ENCODE measurements around the gene TANK.

TANK gene

GRCh38 chr2:161217597-161218185 lies 57.5 kb downstream of the TANK start:
- H3K27ac ChIP-seq, result no peak overlapping the region
- TF ChIP-seq FOXP2 (optimal IDR thresholded peaks at IDR 0.05; ENCODE audit: control extremely low read depth, extremely low read length, insufficient read depth) (no peak), EZH2 (IDR thresholded peaks at IDR 0.05) (no peak), POLR2AphosphoS5 (IDR thresholded peaks at IDR 0.05; ENCODE audit: borderline replicate concordance, low read depth, low read length) (no peak)
- H3K4me3 ChIP-seq, result no peak overlapping the region
- no peak for DNase-seq (ENCODE audit: low read depth, low spot score)
- H3K36me3 ChIP-seq (ENCODE audit: insufficient read depth, low read length), result 0 out of 2 replicates have a peak, but pooled peaks cover 2% of the 10 kb centered on the region
- no peak overlapping the region for H3K9ac ChIP-seq (ENCODE audit: insufficient read length)
- H3K9me3 ChIP-seq (ENCODE audit: low read depth, low read length), result no peaks in the 10 kb centered on the region

GRCh38 chr2:161219211-161219610 lies 59.0 kb downstream of the TANK start:
- no peak for DNase-seq (ENCODE audit: low read depth, low spot score)
- Histone ChIP-seq H3K27ac (no peak overlapping the region), H3K9me3 (ENCODE audit: low read depth, low read length) (no peaks in the 10 kb centered on the region), H3K36me3 (ENCODE audit: insufficient read depth, low read length) (no peaks in the 10 kb centered on the region), H3K9ac (ENCODE audit: insufficient read length) (no peak overlapping the region), H3K4me3 (no peak overlapping the region)
- TF ChIP-seq EZH2 (IDR thresholded peaks at IDR 0.05) (no peak), FOXP2 (optimal IDR thresholded peaks at IDR 0.05; ENCODE audit: control extremely low read depth, extremely low read length, insufficient read depth) (no peak), POLR2AphosphoS5 (IDR thresholded peaks at IDR 0.05; ENCODE audit: borderline replicate concordance, low read depth, low read length) (no peak)

DNA sequence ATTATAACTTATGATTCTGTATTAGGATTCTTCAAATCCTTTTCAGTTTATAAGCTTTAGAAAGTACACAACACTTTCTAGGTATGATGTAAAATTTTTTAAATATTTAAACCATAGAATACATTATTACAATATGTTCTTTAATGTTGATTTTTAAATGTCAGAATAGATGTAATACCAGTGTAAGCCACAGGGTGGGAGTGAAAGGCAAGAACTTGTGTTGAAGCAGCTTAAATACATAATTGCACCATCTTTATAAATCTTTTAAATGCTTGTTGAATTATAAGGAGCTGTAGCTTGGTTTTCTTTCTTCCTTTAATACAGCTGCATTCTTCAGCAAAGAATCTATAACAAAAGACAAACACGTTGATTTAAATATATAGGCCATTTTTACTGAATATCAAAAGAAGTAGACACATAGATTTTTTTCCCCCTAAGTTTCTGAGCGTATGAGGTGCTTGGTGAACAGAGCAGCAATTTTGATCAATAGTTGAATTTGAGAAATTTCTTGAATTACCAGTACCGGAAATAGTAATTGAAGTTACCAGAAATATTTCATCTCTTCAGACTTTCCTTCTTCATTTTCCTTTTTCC lies 63.0 kb downstream of the TANK start:
- peaks cover 7% of the 10 kb centered on the region; the same call in 1 of the 2 replicates for H3K36me3 ChIP-seq (ENCODE audit: insufficient read depth, low read length)
- peak; percentile 73 for DNase-seq (ENCODE audit: low read depth, low spot score)
- H3K9ac ChIP-seq (ENCODE audit: insufficient read length), result no peak overlapping the region
- no peak for TF ChIP-seq EZH2 (IDR thresholded peaks at IDR 0.05)
- no peaks in the 10 kb centered on the region for H3K9me3 ChIP-seq (ENCODE audit: low read depth, low read length)
- no peak overlapping the region for H3K4me3 ChIP-seq
- H3K27ac ChIP-seq, result no peak overlapping the region

GRCh38 chr2:161228511-161229240 lies 68.4 kb downstream of the TANK start:
- no peak for TF ChIP-seq POLR2AphosphoS5 (IDR thresholded peaks at IDR 0.05; ENCODE audit: borderline replicate concordance, low read depth, low read length)
- no peak for TF ChIP-seq FOXP2 (optimal IDR thresholded peaks at IDR 0.05; ENCODE audit: control extremely low read depth, extremely low read length, insufficient read depth)
- no peak for TF ChIP-seq EZH2 (IDR thresholded peaks at IDR 0.05)
- peaks cover 11% of the 10 kb centered on the region for H3K36me3 ChIP-seq (ENCODE audit: insufficient read depth, low read length)
- H3K4me3 ChIP-seq, result no peak overlapping the region
- no peak overlapping the region for H3K9ac ChIP-seq (ENCODE audit: insufficient read length)
- H3K27ac ChIP-seq, result no peak overlapping the region
- DNase-seq (ENCODE audit: low read depth, low spot score), result no peak
- H3K9me3 ChIP-seq (ENCODE audit: low read depth, low read length), result no peaks in the 10 kb centered on the region

- Histone ChIP-seq H3K4me3 (no peak overlapping the region), H3K36me3 (ENCODE audit: insufficient read depth, low read length) (peaks cover 12% of the 10 kb centered on the region), H3K9me3 (ENCODE audit: low read depth, low read length) (no peaks in the 10 kb centered on the region), H3K9ac (ENCODE audit: insufficient read length) (no peak overlapping the region), H3K27ac (no peak overlapping the region)
- DNase-seq (ENCODE audit: low read depth, low spot score), result no peak
- no peak for TF ChIP-seq FOXP2 (optimal IDR thresholded peaks at IDR 0.05; ENCODE audit: control extremely low read depth, extremely low read length, insufficient read depth)
- no peak for TF ChIP-seq EZH2 (IDR thresholded peaks at IDR 0.05)
- TF ChIP-seq POLR2AphosphoS5 (IDR thresholded peaks at IDR 0.05; ENCODE audit: borderline replicate concordance, low read depth, low read length), result no peak
These were observed 70.7 kb downstream of the TANK start for GRCh38 chr2:161230959-161231358.

GRCh38 chr2:161232571-161232970 lies 72.3 kb downstream of the TANK start:
- Histone ChIP-seq H3K36me3 (ENCODE audit: insufficient read depth, low read length) (peaks cover 15% of the 10 kb centered on the region), H3K27ac (no peak overlapping the region), H3K4me3 (no peak overlapping the region), H3K9me3 (ENCODE audit: low read depth, low read length) (no peaks in the 10 kb centered on the region), H3K9ac (ENCODE audit: insufficient read length) (no peak overlapping the region)
- no peak for DNase-seq (ENCODE audit: low read depth, low spot score)
- no peak for TF ChIP-seq POLR2AphosphoS5 (IDR thresholded peaks at IDR 0.05; ENCODE audit: borderline replicate concordance, low read depth, low read length)

DNA sequence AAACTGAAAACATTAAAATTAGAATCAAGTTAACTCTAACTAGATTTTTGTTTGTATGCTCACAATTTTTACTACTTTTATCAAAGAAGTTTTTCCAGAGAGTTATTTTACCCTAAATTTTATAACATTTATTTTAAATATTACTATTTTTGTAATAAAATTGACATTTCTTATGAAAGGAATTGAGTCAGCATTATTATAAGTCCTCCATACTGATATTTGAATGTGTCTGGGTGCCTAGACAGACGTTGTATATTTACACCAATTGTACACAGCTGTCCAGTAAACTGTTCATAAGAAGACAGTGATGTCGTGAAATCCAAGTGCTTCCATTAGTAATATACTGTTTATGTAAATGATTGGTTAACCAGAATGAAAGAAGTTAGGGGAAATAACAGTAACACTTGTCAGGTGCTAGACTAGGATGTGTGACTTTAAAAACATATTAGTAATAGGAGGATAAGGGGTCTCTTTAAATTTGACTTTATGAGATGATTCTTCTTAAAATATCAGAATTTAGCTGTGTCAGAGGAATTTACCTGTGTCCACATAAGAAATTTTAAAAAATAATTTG lies 73.7 kb downstream of the TANK start:
- peaks cover 13% of the 10 kb centered on the region for H3K36me3 ChIP-seq (ENCODE audit: insufficient read depth, low read length)
- no peak overlapping the region for H3K4me3 ChIP-seq
- H3K9ac ChIP-seq (ENCODE audit: insufficient read length), result peak overlapping the region; percentile 3

GRCh38 chr2:161234627-161235026 lies 74.4 kb downstream of the TANK start:
- no peak for TF ChIP-seq POLR2AphosphoS5 (IDR thresholded peaks at IDR 0.05; ENCODE audit: borderline replicate concordance, low read depth, low read length)
- TF ChIP-seq FOXP2 (optimal IDR thresholded peaks at IDR 0.05; ENCODE audit: control extremely low read depth, extremely low read length, insufficient read depth), result no peak
- no peak for TF ChIP-seq EZH2 (IDR thresholded peaks at IDR 0.05)
- Histone ChIP-seq H3K9me3 (ENCODE audit: low read depth, low read length) (no peaks in the 10 kb centered on the region), H3K4me3 (no peak overlapping the region; the same call in 1 of the 2 replicates), H3K27ac (peak overlapping the region; percentile 57), H3K9ac (ENCODE audit: insufficient read length) (peak overlapping the region; percentile 3), H3K36me3 (ENCODE audit: insufficient read depth, low read length) (peaks cover 13% of the 10 kb centered on the region)
- DNase-seq (ENCODE audit: low read depth, low spot score), result no peak

More for the DNA sequence above, 73.7 kb downstream of the TANK start:
- H3K9me3 ChIP-seq (ENCODE audit: low read depth, low read length), result no peaks in the 10 kb centered on the region
- DNase-seq (ENCODE audit: low read depth, low spot score), result no peak
- no peak for TF ChIP-seq POLR2AphosphoS5 (IDR thresholded peaks at IDR 0.05; ENCODE audit: borderline replicate concordance, low read depth, low read length)
- TF ChIP-seq FOXP2 (optimal IDR thresholded peaks at IDR 0.05; ENCODE audit: control extremely low read depth, extremely low read length, insufficient read depth), result no peak
- TF ChIP-seq EZH2 (IDR thresholded peaks at IDR 0.05), result no peak
- H3K27ac ChIP-seq, result peak overlapping the region; percentile 57

All from SK-N-MC (cell line).